Motor neuron (in vitro differentiated cells): ENCODE data around the gene ISG15. TPM values are rescaled to one million over a fixed set of nuclear protein-coding genes. Genes with fewer than 3 reads are reported as not detected.
A peak's percentile ranks its signal among the peaks of the same experiment; 100 is the strongest.
"Not testable (repeated sequence)": the region's sequence is repeated elsewhere in the genome, so short reads cannot be mapped to it uniquely, and the experiment has no call there.

ENCODE experiments used
- ATAC-seq, 8 experiments: fragments of 200-7000 bp; cut with Tn5 transposase; replicated peaks in 6 of 8; 2 replicates each; pipeline ENCODE4 v1.8.0; 2021; ENCODE audit warnings: mild to moderate bottlenecking in 8 of 8, moderate library complexity in 8 of 8
- H3K27ac ChIP-seq, 2 donors: fragments of 250-450 bp; sonication (Bioruptor Pico); 2 replicates each; pipeline ENCODE4 v1.9.0; 2021; ENCODE audit warnings: antibody characterized with exemption in 2 of 2, mild to moderate bottlenecking in 2 of 2, moderate library complexity in 1 of 2
- H3K4me1 ChIP-seq, 2 donors: fragments of 250-450 bp; sonication (Bioruptor Pico); replicated peaks in 1 of 2; 2 replicates each; pipeline ENCODE4 v1.6.1; 2021; ENCODE audit warnings: antibody characterized with exemption in 2 of 2, mild to moderate bottlenecking in 2 of 2, moderate library complexity in 1 of 2
- H3K4me3 ChIP-seq, 5 donors: fragments of 250-450 bp; sonication (Bioruptor Pico); 2 replicates each; pipeline ENCODE4 v1.9.0; 2021; ENCODE audit warnings: antibody characterized with exemption in 5 of 5, mild to moderate bottlenecking in 5 of 5, moderate library complexity in 4 of 5
- WGBS, 10 experiments: fragments of 450-650 bp; shearing (Covaris generic); methylation state at CpG; one replicate each; pipeline ENCODE4 v1.0.0; 2022; 5-methylcytosine and 5-hydroxymethylcytosine counted together
- in situ Hi-C, 9 experiments: fragments of 400-800 bp; cut with MboI; loops; one replicate each; pipeline ENCODE4 v1.15.0; 2021; ENCODE audit warnings: low sequenced_read_pairs in 9 of 9, low pct_unique_long_range_greater_than_20kb in 2 of 9; ENCODE audit not compliant: unreplicated experiment in 9 of 9
- total RNA-seq, 8 experiments: library from RNA; unstranded; fragments of 300-600 nt; gene quantifications; 2 replicates each; pipeline versions ENCODE4 v1.2.3 to v1.2.4, GENCODE V29; 2022

ISG15 gene
- total RNA-seq, 8 experiments from 2014 or later = 18.6 to 398 (median 26.2) TPM

- WGBS, 10 experiments = 100% methylated on average over 1 of the region's 42 CpGs; no CpG with 5 or more reads in 9 of the 10 experiments
- no peak overlapping the region for H3K4me3 ChIP-seq
- no peak for ATAC-seq
- no peak overlapping the region for H3K27ac ChIP-seq
- in situ Hi-C loops = no loop called here
- peaks cover 8 to 18% of the 10 kb centered on the region in 2 donors for H3K4me1 ChIP-seq
Observed at GRCh38 chr1:970973-971730, 42.1 kb upstream of the ISG15 start.

- Histone ChIP-seq H3K27ac (no peak overlapping the region), H3K4me3 (no peak overlapping the region), H3K4me1 (peaks cover 3 to 13% of the 10 kb centered on the region in 2 donors)
- in situ Hi-C loops = no loop called here
- ATAC-seq = no peak
- WGBS, 10 experiments = 40 to 80% (median 63%) methylated on average over 1 to 20 of the region's 34 CpGs; no CpG with 5 or more reads in 4 of the 10 experiments
Observed at GRCh38 chr1:971751-972506, 41.4 kb upstream of the ISG15 start.

GRCh38 chr1:972726-973458, 40.4 kb upstream of the ISG15 start:
- Histone ChIP-seq H3K4me1 (peaks cover 0 to 8% of the 10 kb centered on the region in 2 donors), H3K27ac (no peak overlapping the region), H3K4me3 (no peak overlapping the region)
- ATAC-seq = no peak
- in situ Hi-C loops = no loop called here
- 46 to 66% methylated on average over 4 to 12 of the region's 28 CpGs; no CpG with 5 or more reads in 8 of the 10 experiments for WGBS, 10 experiments

GRCh38 chr1:973459-974292, 39.6 kb upstream of the ISG15 start:
- H3K4me1 ChIP-seq = peaks cover 0 to 8% of the 10 kb centered on the region in 2 donors
- ATAC-seq = no peak
- in situ Hi-C loops = no loop called here
- no peak overlapping the region for H3K27ac ChIP-seq
- 16 to 42% methylated on average over 4 to 11 of the region's 28 CpGs; no CpG with 5 or more reads in 8 of the 10 experiments for WGBS, 10 experiments
- no peak overlapping the region for H3K4me3 ChIP-seq

- Histone ChIP-seq H3K4me3 (no peak overlapping the region), H3K4me1 (peaks cover 0 to 8% of the 10 kb centered on the region in 2 donors), H3K27ac (no peak overlapping the region)
- ATAC-seq = no peak
- 60 to 71% methylated on average over 2 to 9 of the region's 11 CpGs; no CpG with 5 or more reads in 8 of the 10 experiments for WGBS, 10 experiments
- in situ Hi-C loops = no loop called here
Observed at GRCh38 chr1:974293-974640, 39.0 kb upstream of the ISG15 start.

- WGBS, 10 experiments = 45 to 86% (median 70%) methylated on average over 4 to 14 of the region's 17 CpGs; no CpG with 5 or more reads in 3 of the 10 experiments
- Histone ChIP-seq H3K4me1 (peaks cover 0 to 8% of the 10 kb centered on the region in 2 donors), H3K4me3 (no peak overlapping the region), H3K27ac (no peak overlapping the region)
- no peak for ATAC-seq
- in situ Hi-C loops = no loop called here
Observed at GRCh38 chr1:974687-975328, 38.5 kb upstream of the ISG15 start.

GRCh38 chr1:975365-975764, 37.9 kb upstream of the ISG15 start:
- no peak overlapping the region for H3K27ac ChIP-seq
- ATAC-seq = no peak
- WGBS, 10 experiments = 13% methylated on average over 1 of the region's 9 CpGs; no CpG with 5 or more reads in 9 of the 10 experiments
- no peak overlapping the region for H3K4me3 ChIP-seq
- in situ Hi-C loops = no loop called here
- peaks cover 0 to 11% of the 10 kb centered on the region in 2 donors for H3K4me1 ChIP-seq

- H3K4me1 ChIP-seq = peaks cover 0 to 17% of the 10 kb centered on the region in 2 donors
- no peak overlapping the region for H3K27ac ChIP-seq
- ATAC-seq = peak; percentile 77 to 97 (median 84)
- in situ Hi-C loops = no loop called here
- 2 to 6% (median 3%) methylated on average over 3 to 14 of the region's 40 CpGs; no CpG with 5 or more reads in 7 of the 10 experiments for WGBS, 10 experiments
- H3K4me3 ChIP-seq = no peak overlapping the region
Observed at GRCh38 chr1:975896-976683, 37.2 kb upstream of the ISG15 start.

- ATAC-seq, H3K27ac ChIP-seq, H3K4me3 ChIP-seq, in situ Hi-C loops: not testable (repeated sequence)
- peaks cover 0 to 17% of the 10 kb centered on the region in 2 donors for H3K4me1 ChIP-seq
- WGBS, 10 experiments = no CpG with 5 or more reads among the region's 39 CpGs
Observed at GRCh38 chr1:976791-977190, 36.5 kb upstream of the ISG15 start.

- Histone ChIP-seq H3K4me1 (peaks cover 0 to 17% of the 10 kb centered on the region in 2 donors), H3K4me3 (no peak overlapping the region), H3K27ac (no peak overlapping the region)
- in situ Hi-C loops = no loop called here
- 50 to 83% (median 80%) methylated on average over 1 of the region's 44 CpGs; no CpG with 5 or more reads in 7 of the 10 experiments for WGBS, 10 experiments
- no peak for ATAC-seq
Observed at GRCh38 chr1:978069-978834, 35.0 kb upstream of the ISG15 start.
